KOPT-K1 (cell line): ENCODE data around the gene GNAO1.

Experiments
- H3K27ac ChIP-seq: fragments of 200-600 bp; sonication (generic); 2 replicates; pipeline ENCODE4 v1.5.1; 2016; ENCODE audit warnings: antibody characterized with exemption, mild to moderate bottlenecking, low read depth, low read length; ENCODE audit not compliant: poor library complexity, severe bottlenecking
- H3K36me3 ChIP-seq: fragments of 200-600 bp; sonication (generic); 2 replicates; pipeline ENCODE4 v1.5.1; 2017; ENCODE audit warnings: antibody characterized with exemption, mild to moderate bottlenecking, low read length, moderate library complexity; ENCODE audit not compliant: insufficient read depth
- H3K9me3 ChIP-seq: fragments of 200-600 bp; sonication (generic); 2 replicates; pipeline ENCODE4 v1.5.1; 2017; ENCODE audit warnings: antibody characterized with exemption, low read length, mild to moderate bottlenecking; ENCODE audit not compliant: insufficient read depth, poor library complexity, severe bottlenecking

The GNAO1 gene

GRCh38 chr16:56275076-56275475 lies 83.8 kb downstream of the GNAO1 start:
- H3K36me3 ChIP-seq, result no peaks in the 10 kb centered on the region
- H3K9me3 ChIP-seq, result no peaks in the 10 kb centered on the region
- H3K27ac ChIP-seq, result no peak overlapping the region

- no peaks in the 10 kb centered on the region for H3K9me3 ChIP-seq
- no peaks in the 10 kb centered on the region for H3K36me3 ChIP-seq
- no peak overlapping the region for H3K27ac ChIP-seq
Observed at GRCh38 chr16:56275801-56276200, 84.5 kb downstream of the GNAO1 start.

- no peaks in the 10 kb centered on the region for H3K9me3 ChIP-seq
- H3K27ac ChIP-seq, result no peak overlapping the region
- no peaks in the 10 kb centered on the region for H3K36me3 ChIP-seq
Observed at GRCh38 chr16:56277075-56277474, 85.8 kb downstream of the GNAO1 start.

GRCh38 chr16:56278196-56278855 lies 87.0 kb downstream of the GNAO1 start:
- peak overlapping the region; percentile 58 for H3K27ac ChIP-seq
- no peaks in the 10 kb centered on the region for H3K9me3 ChIP-seq
- H3K36me3 ChIP-seq, result no peaks in the 10 kb centered on the region

GRCh38 chr16:56279132-56279531 lies 87.8 kb downstream of the GNAO1 start:
- H3K36me3 ChIP-seq, result no peaks in the 10 kb centered on the region
- H3K9me3 ChIP-seq, result no peaks in the 10 kb centered on the region
- H3K27ac ChIP-seq, result peak overlapping the region; percentile 58

- Histone ChIP-seq H3K27ac (peak overlapping the region; percentile 58), H3K9me3 (no peaks in the 10 kb centered on the region), H3K36me3 (no peaks in the 10 kb centered on the region)
Observed at GRCh38 chr16:56279914-56280313, 88.6 kb downstream of the GNAO1 start.

- Histone ChIP-seq H3K27ac (no peak overlapping the region), H3K36me3 (no peaks in the 10 kb centered on the region), H3K9me3 (no peaks in the 10 kb centered on the region)
Observed at GRCh38 chr16:56281249-56281805, 90.0 kb downstream of the GNAO1 start.

GRCh38 chr16:56282451-56282850 lies 91.2 kb downstream of the GNAO1 start:
- no peak overlapping the region for H3K27ac ChIP-seq

GRCh38 chr16:56284521-56284920 lies 93.2 kb downstream of the GNAO1 start:
- Histone ChIP-seq H3K9me3 (no peaks in the 10 kb centered on the region), H3K36me3 (no peaks in the 10 kb centered on the region), H3K27ac (no peak overlapping the region)

More at GRCh38 chr16:56282451-56282850, 91.2 kb downstream of the GNAO1 start:
- H3K36me3 ChIP-seq, result no peaks in the 10 kb centered on the region
- no peaks in the 10 kb centered on the region for H3K9me3 ChIP-seq

- Histone ChIP-seq H3K9me3 (no peaks in the 10 kb centered on the region), H3K36me3 (no peaks in the 10 kb centered on the region), H3K27ac (no peak overlapping the region)
Observed at GRCh38 chr16:56286809-56287208, 95.5 kb downstream of the GNAO1 start.

GRCh38 chr16:56288019-56288418 lies 96.7 kb downstream of the GNAO1 start:
- Histone ChIP-seq H3K9me3 (no peaks in the 10 kb centered on the region), H3K36me3 (no peaks in the 10 kb centered on the region), H3K27ac (no peak overlapping the region)

GRCh38 chr16:56289416-56289815 lies 98.1 kb downstream of the GNAO1 start:
- H3K27ac ChIP-seq, result no peak overlapping the region
- no peaks in the 10 kb centered on the region for H3K9me3 ChIP-seq
- no peaks in the 10 kb centered on the region for H3K36me3 ChIP-seq

GRCh38 chr16:56289862-56290261 lies 98.6 kb downstream of the GNAO1 start:
- no peaks in the 10 kb centered on the region for H3K36me3 ChIP-seq
- H3K9me3 ChIP-seq, result no peaks in the 10 kb centered on the region
- H3K27ac ChIP-seq, result no peak overlapping the region

GRCh38 chr16:56294014-56294413 lies 102.7 kb downstream of the GNAO1 start:
- no peaks in the 10 kb centered on the region for H3K9me3 ChIP-seq
- no peak overlapping the region for H3K27ac ChIP-seq
- no peaks in the 10 kb centered on the region for H3K36me3 ChIP-seq

- Histone ChIP-seq H3K27ac (no peak overlapping the region), H3K9me3 (no peaks in the 10 kb centered on the region), H3K36me3 (no peaks in the 10 kb centered on the region)
Observed at GRCh38 chr16:56294579-56294978, 103.3 kb downstream of the GNAO1 start.

- H3K27ac ChIP-seq, result no peak overlapping the region
- no peaks in the 10 kb centered on the region for H3K9me3 ChIP-seq
- H3K36me3 ChIP-seq, result no peaks in the 10 kb centered on the region
Observed at GRCh38 chr16:56295059-56295665, 103.9 kb downstream of the GNAO1 start.
